GM18498 (cell line): ENCODE measurements around the gene AK9.

Experiments
- ATAC-seq: cut with Tn5 transposase; IDR thresholded peaks from one replicate; pipeline ENCODE4 v1.9.1; 2021; ENCODE audit warnings: mild to moderate bottlenecking, moderate library complexity; ENCODE audit not compliant: unreplicated experiment

AK9 gene

GRCh38 chr6:109485266-109485935, 205.6 kb downstream of the AK9 start:
- no peak for ATAC-seq

- ATAC-seq = no peak
These were observed 206.9 kb downstream of the AK9 start for GRCh38 chr6:109484122-109484521.

GRCh38 chr6:109483735-109484057, 207.3 kb downstream of the AK9 start:
- peak; percentile 1 for ATAC-seq

- ATAC-seq = peak; percentile 92
These were observed 207.9 kb downstream of the AK9 start, which contains the start of gene ZBTB24 for GRCh38 chr6:109482905-109483734. Gene ZBTB24, minus strand, starts transcription at chr6:109483219. Its CDS starts 1,193 bp downstream, at chr6:109482026.

GRCh38 chr6:109480993-109481480, 210.0 kb downstream of the AK9 start:
- ATAC-seq = no peak

- no peak for ATAC-seq
These were observed 212.0 kb downstream of the AK9 start for GRCh38 chr6:109478841-109479624.

GRCh38 chr6:109478222-109478805, 212.7 kb downstream of the AK9 start:
- ATAC-seq = no peak

- no peak for ATAC-seq
These were observed 213.3 kb downstream of the AK9 start for GRCh38 chr6:109477725-109478124.

GRCh38 chr6:109477184-109477583, 213.8 kb downstream of the AK9 start:
- ATAC-seq = no peak

GRCh38 chr6:109475625-109476024, 215.4 kb downstream of the AK9 start:
- no peak for ATAC-seq

GRCh38 chr6:109474995-109475394, 216.0 kb downstream of the AK9 start:
- ATAC-seq = no peak

GRCh38 chr6:109473120-109473519, 217.9 kb downstream of the AK9 start:
- ATAC-seq = no peak

GRCh38 chr6:109472132-109472995, 218.6 kb downstream of the AK9 start:
- ATAC-seq = peak; percentile 70

GRCh38 chr6:109471105-109471810, 219.7 kb downstream of the AK9 start:
- no peak for ATAC-seq

- no peak for ATAC-seq
These were observed 221.3 kb downstream of the AK9 start for GRCh38 chr6:109469591-109470189.

- ATAC-seq = no peak
These were observed 223.3 kb downstream of the AK9 start for GRCh38 chr6:109467696-109468095.

- no peak for ATAC-seq
These were observed 224.6 kb downstream of the AK9 start for GRCh38 chr6:109466212-109466923.

- no peak for ATAC-seq
These were observed 225.2 kb downstream of the AK9 start for GRCh38 chr6:109465772-109466171.
